CD4-positive, alpha-beta T cell treated with Interleukin-17A for 1 hour (primary cell): ENCODE results near the gene GINS3.

Experiments used
- DNase-seq: peaks from one replicate; pipeline ENCODE4 v3.0.0-alpha.2; 2020

The GINS3 gene

GRCh38 chr16:58426966-58427365 is 34.7 kb downstream of the GINS3 start:
- DNase-seq = no peak

GRCh38 chr16:58428621-58429542 is 36.6 kb downstream of the GINS3 start:
- no peak for DNase-seq

GRCh38 chr16:58430718-58431117 is 38.4 kb downstream of the GINS3 start:
- no peak for DNase-seq

GRCh38 chr16:58433569-58433951 is 41.3 kb downstream of the GINS3 start:
- DNase-seq = no peak

- no peak for DNase-seq
Observed at GRCh38 chr16:58435779-58436178, 43.5 kb downstream of the GINS3 start.

- no peak for DNase-seq
Observed at GRCh38 chr16:58440131-58440530, 47.9 kb downstream of the GINS3 start.

GRCh38 chr16:58442547-58442946 is 50.3 kb downstream of the GINS3 start:
- no peak for DNase-seq

- no peak for DNase-seq
Observed at GRCh38 chr16:58443783-58444182, 51.5 kb downstream of the GINS3 start.

- DNase-seq = no peak
Observed at GRCh38 chr16:58444265-58444664, 52.0 kb downstream of the GINS3 start.

- no peak for DNase-seq
Observed at GRCh38 chr16:58448890-58449289, 56.6 kb downstream of the GINS3 start.

GRCh38 chr16:58449306-58449705 is 57.0 kb downstream of the GINS3 start:
- no peak for DNase-seq

- DNase-seq = no peak
Observed at GRCh38 chr16:58449768-58450167, 57.5 kb downstream of the GINS3 start.

GRCh38 chr16:58450590-58450989 is 58.3 kb downstream of the GINS3 start:
- no peak for DNase-seq

GRCh38 chr16:58451265-58451689 is 59.0 kb downstream of the GINS3 start:
- no peak for DNase-seq

- DNase-seq = no peak
Observed at GRCh38 chr16:58451945-58452401, 59.7 kb downstream of the GINS3 start.

GRCh38 chr16:58452640-58453039 is 60.4 kb downstream of the GINS3 start:
- no peak for DNase-seq

- no peak for DNase-seq
Observed at GRCh38 chr16:58454178-58454577, 61.9 kb downstream of the GINS3 start.

GRCh38 chr16:58454856-58455255 is 62.6 kb downstream of the GINS3 start:
- DNase-seq = no peak
